Gastroesophageal sphincter (tissue), 4 donors: ENCODE measurements around the gene CHST13. TPM values are rescaled to one million over a fixed set of nuclear protein-coding genes. Genes with fewer than 3 reads are reported as not detected.

Experiments
- ATAC-seq: fragments of 150-250 bp; one replicate; pipeline ENCODE4 v1.9.1; 2016; ENCODE audit warnings: mild to moderate bottlenecking, moderate library complexity
- H3K27ac ChIP-seq, 4 donors: fragments of 200-600 bp; sonication (generic) in 3 of 4; 1 replicate in 3 of 4; 2 replicates in 1 of 4; pipeline ENCODE4 v1.5.1; 2016 to 2019
- H3K27me3 ChIP-seq: fragments of 200-600 bp; sonication (generic); one replicate; pipeline ENCODE4 v1.5.1; 2019
- H3K36me3 ChIP-seq, 2 donors: fragments of 200-600 bp; sonication (generic); one replicate each; pipeline ENCODE4 v1.5.1; 2019; ENCODE audit warnings: control low read depth in 1 of 2
- H3K4me1 ChIP-seq, 3 donors: fragments of 200-600 bp; sonication (generic); 1 replicate in 2 of 3; 2 replicates in 1 of 3; pipeline ENCODE4 v1.5.1; 2016 to 2019; ENCODE audit warnings: control low read depth in 2 of 3
- H3K4me3 ChIP-seq, 2 donors: fragments of 200-600 bp; sonication (generic); one replicate each; pipeline ENCODE4 v1.5.1; 2019; ENCODE audit warnings: mild to moderate bottlenecking in 1 of 2, moderate library complexity in 1 of 2
- H3K9me3 ChIP-seq, 3 donors: fragments of 200-600 bp; sonication (generic); one replicate each; pipeline ENCODE4 v1.5.1; 2017 to 2019; ENCODE audit warnings: control low read depth in 2 of 3
- EP300 ChIP-seq: sonication (generic); formaldehyde crosslinking; IDR thresholded peaks from one replicate; pipeline ENCODE4 v1.6.1; 2017; ENCODE audit warnings: antibody characterized with exemption, mild to moderate bottlenecking
- POLR2A ChIP-seq, 2 donors: fragments of 450-650 bp; IDR thresholded peaks; one replicate each; pipeline ENCODE4 v1.6.1; 2017; ENCODE audit warnings: antibody characterized with exemption in 2 of 2, mild to moderate bottlenecking in 2 of 2, moderate library complexity in 1 of 2
- POLR2AphosphoS5 ChIP-seq: sonication (generic); formaldehyde crosslinking; IDR thresholded peaks from one replicate; pipeline ENCODE4 v1.6.1; 2017; ENCODE audit warnings: antibody characterized with exemption
- WGBS, 2 donors: methylation state at CpG; one replicate each; pipeline ENCODE4 v1.1.5; 2018; ENCODE audit warnings: low coverage in 1 of 2; 5-methylcytosine and 5-hydroxymethylcytosine counted together
- total RNA-seq, 4 donors: library from RNA; depleted of rRNA; stranded (reverse); fragments of >200 nt; gene quantifications; one replicate each; pipeline ENCODE4 v1.1.0, GENCODE V29; 2016
- TF ChIP-seq, protein P1 (sequence below), 4 experiments: fragments of 200-600 bp in 2 of 4; fragments of 450-650 bp in 2 of 4; sonication (generic) in 1 of 4; IDR thresholded peaks; one replicate each; pipeline ENCODE4 v1.5.1; 2017 to 2019; ENCODE audit warnings: antibody characterized with exemption in 4 of 4, mild to moderate bottlenecking in 2 of 4, moderate library complexity in 2 of 4

Gene CHST13
- total RNA-seq, 4 donors from 2014 or later: 0.52 to 1.4 (median 0.81) TPM; not detected in 1

DNA sequence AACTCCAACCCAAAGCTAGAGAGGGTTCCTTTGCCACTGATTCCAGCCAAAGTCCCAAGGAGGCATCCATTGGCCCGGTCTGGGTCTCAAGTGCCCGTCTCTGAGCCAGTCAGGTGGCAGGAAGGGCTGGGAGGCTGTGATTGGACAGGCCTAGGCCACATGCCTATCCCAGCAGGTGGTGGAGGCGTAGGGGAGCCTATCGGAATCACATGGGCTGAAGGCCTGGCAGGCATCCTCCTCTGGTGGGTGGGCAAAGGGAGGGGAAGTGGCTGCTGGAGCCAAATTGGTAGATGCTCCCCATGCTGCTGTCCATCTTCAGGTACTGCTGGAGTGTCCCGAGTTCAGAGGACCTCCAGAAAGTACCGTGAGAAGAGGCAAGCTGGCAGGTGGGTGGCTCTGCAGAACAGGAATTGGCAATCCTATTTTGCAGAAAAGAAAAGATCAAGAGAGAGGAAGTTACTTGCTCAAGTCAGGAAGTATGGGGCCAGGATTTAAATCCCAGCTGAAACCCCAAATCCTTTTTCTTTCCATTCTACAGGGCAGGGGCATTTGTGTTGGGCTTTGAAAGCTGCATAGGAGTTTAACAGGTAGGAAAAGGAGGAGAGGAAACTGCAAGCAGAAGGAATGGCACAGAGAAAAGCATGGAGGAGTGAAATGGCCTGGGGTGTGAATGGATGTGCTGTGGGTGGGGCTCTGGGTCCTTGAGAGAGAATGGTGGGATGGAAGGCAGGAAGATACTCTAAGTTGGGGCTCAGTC is 3.7 kb downstream of the CHST13 start:
- peaks cover 0 to 15% (median 10%) of the 10 kb centered on the region in 3 donors for H3K4me1 ChIP-seq
- H3K9me3 ChIP-seq: no peaks in the 10 kb centered on the region
- H3K4me3 ChIP-seq: no peak overlapping the region
- no peak overlapping the region for H3K27ac ChIP-seq
- H3K27me3 ChIP-seq: peaks cover 39% of the 10 kb centered on the region
- H3K36me3 ChIP-seq: no peaks in the 10 kb centered on the region
- 92% methylated on average over 2 of the region's 6 CpGs; no CpG with 5 or more reads in 1 of the 2 donors for WGBS, 2 donors
- ATAC-seq: no peak
- no peak for TF ChIP-seq EP300
- no peak for TF ChIP-seq POLR2AphosphoS5
- TF ChIP-seq, protein P1, sequence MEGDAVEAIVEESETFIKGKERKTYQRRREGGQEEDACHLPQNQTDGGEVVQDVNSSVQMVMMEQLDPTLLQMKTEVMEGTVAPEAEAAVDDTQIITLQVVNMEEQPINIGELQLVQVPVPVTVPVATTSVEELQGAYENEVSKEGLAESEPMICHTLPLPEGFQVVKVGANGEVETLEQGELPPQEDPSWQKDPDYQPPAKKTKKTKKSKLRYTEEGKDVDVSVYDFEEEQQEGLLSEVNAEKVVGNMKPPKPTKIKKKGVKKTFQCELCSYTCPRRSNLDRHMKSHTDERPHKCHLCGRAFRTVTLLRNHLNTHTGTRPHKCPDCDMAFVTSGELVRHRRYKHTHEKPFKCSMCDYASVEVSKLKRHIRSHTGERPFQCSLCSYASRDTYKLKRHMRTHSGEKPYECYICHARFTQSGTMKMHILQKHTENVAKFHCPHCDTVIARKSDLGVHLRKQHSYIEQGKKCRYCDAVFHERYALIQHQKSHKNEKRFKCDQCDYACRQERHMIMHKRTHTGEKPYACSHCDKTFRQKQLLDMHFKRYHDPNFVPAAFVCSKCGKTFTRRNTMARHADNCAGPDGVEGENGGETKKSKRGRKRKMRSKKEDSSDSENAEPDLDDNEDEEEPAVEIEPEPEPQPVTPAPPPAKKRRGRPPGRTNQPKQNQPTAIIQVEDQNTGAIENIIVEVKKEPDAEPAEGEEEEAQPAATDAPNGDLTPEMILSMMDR (IDR thresholded peaks at IDR 0.05): no peak
- TF ChIP-seq POLR2A (IDR thresholded peaks at IDR 0.05): no peak

DNA sequence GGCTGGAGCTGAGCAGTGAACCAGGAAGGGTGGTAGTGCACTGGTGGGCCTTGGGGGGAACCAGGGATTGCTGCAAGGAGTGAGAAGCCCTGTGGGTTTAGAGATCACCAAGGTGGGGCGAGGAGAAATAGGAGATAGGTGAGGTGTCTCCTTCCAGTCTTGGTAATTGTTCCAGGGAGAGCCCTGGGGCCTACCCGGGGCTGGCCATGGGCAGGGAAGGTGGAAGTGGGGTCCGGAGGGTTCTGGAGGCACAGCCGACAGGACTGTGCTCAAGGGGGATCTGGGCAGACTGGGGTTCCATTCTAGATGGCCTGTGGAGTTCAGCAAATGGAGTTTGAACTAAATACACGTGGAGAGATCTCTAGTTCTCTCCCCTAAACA is 4.5 kb downstream of the CHST13 start:
- TF ChIP-seq, protein P1 (IDR thresholded peaks at IDR 0.05): no peak
- no peak for TF ChIP-seq POLR2AphosphoS5
- no peak for TF ChIP-seq EP300
- Histone ChIP-seq H3K27ac (no peak overlapping the region), H3K4me3 (no peak overlapping the region), H3K36me3 (no peaks in the 10 kb centered on the region), H3K9me3 (no peaks in the 10 kb centered on the region), H3K27me3 (peaks cover 32% of the 10 kb centered on the region), H3K4me1 (peaks cover 0 to 15% (median 10%) of the 10 kb centered on the region in 3 donors)
- 91 to 100% methylated on average over 2 to 3 of the region's 5 CpGs for WGBS, 2 donors
- ATAC-seq: no peak

DNA sequence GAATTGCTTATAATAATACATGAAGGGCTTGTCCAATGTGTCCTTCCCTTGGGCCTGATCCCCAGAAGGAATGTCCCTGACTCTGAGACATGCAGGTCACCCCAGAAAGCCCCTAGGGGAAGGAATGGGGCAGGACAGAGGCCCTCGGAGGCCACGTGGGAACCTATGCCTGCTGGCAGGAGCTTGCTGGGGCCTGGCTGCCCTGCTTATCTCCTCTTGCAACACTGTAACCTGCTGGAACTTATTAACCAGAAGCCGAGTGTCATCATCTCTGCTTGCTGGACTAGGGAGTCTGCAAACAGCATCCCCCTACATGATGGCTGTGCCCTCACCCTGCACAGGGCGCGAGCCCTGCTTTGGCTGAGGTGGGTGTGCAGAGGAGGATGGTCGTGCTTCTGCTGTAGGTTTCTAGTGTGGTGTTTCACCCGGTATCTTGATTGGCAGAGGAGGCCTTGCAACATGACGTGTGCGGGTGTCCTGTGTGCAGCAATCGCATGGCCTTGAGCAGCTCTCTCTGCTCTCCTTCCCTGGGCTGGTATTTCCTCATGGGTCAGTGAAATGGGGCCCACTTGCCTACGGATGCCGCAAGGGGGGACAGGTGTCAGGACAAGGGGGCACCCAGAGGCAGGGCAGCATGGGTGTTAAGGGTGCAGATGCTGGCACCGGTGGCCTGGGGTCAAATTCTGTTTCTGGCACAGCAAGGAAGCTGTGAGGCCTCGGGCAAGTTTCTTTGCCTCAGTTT is 5.0 kb downstream of the CHST13 start:
- Histone ChIP-seq H3K36me3 (no peaks in the 10 kb centered on the region), H3K4me3 (no peak overlapping the region), H3K27me3 (peaks cover 26% of the 10 kb centered on the region), H3K9me3 (no peaks in the 10 kb centered on the region), H3K27ac (no peak overlapping the region), H3K4me1 (peaks cover 0 to 11% (median 7%) of the 10 kb centered on the region in 3 donors)
- no peak for TF ChIP-seq EP300
- TF ChIP-seq, protein P1 (IDR thresholded peaks at IDR 0.05): no peak
- no peak for TF ChIP-seq POLR2A (IDR thresholded peaks at IDR 0.05)
- TF ChIP-seq POLR2AphosphoS5: no peak
- ATAC-seq: no peak
- 86% methylated on average over 3 of the region's 14 CpGs; no CpG with 5 or more reads in 1 of the 2 donors for WGBS, 2 donors

DNA sequence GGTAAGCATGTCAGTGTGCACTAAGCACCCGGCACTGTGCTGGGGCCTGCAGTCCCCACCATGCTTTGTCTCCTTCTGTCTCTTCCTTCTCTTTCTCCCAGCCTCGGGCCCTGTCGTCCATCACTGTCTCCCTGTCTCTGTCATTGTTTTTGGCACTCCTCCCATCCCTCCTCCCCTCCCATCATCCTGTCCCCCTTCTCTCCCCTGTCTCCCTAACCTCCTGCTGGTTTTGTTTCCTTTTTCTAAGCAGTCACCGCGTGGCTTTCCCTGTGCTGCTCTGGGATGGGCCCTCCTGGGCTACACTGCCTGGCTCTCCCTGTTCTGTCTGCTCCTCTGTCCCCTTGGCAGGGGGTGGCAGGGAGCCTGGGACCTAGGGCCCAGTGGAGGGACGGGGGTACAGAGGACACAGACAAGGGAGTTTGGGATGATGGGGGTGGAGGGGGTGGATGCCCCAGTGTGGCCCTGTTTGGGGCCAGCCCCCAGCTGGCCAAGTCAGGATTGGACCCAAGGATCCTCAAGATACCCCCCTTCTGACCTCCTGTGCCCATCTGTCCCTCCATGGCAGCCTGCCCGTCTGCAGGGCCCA is 5.7 kb downstream of the CHST13 start:
- Histone ChIP-seq H3K27me3 (peaks cover 25% of the 10 kb centered on the region), H3K4me1 (peaks cover 0 to 4% (median 2%) of the 10 kb centered on the region in 3 donors), H3K9me3 (no peaks in the 10 kb centered on the region), H3K4me3 (no peak overlapping the region), H3K27ac (peak overlapping the region in 1 of 4 donors; percentile 31), H3K36me3 (no peaks in the 10 kb centered on the region)
- TF ChIP-seq POLR2AphosphoS5 (no peak), POLR2A (IDR thresholded peaks at IDR 0.05) (no peak), EP300 (no peak)
- TF ChIP-seq, protein P1 (IDR thresholded peaks at IDR 0.05): no peak
- peak; percentile 2 for ATAC-seq
- WGBS, 2 donors: 48 to 53% methylated on average over 3 of the region's 7 CpGs
